AG04449 (cell line): ENCODE measurements around the gene ST6GALNAC2.

Source experiments
- CTCF ChIA-PET: fragments of 350-600 bp; formaldehyde crosslinking; extraction: SDS; loops from one replicate; lab custom pipeline; 2021; ENCODE audit warnings: antibody characterized with exemption; lab: Yijun Ruan, JAX
- POLR2A ChIA-PET: fragments of 400-600, 350-600 bp; formaldehyde crosslinking; extraction: SDS; loops from one replicate; lab custom pipeline; 2020; ENCODE audit warnings: antibody characterized with exemption, inconsistent platforms; lab: Yijun Ruan, JAX
- DNase-seq: peaks from one replicate; pipeline ENCODE4 v3.0.0-alpha.2; 2010; ENCODE audit warnings: low read depth, low spot score
- H3K4me3 ChIP-seq: 2 replicates; pipeline ENCODE4 v1.5.1; 2011; ENCODE audit warnings: low read depth, mild to moderate bottlenecking, control low read depth, low read length
- TF ChIP-seq, protein P1 (sequence below): IDR thresholded peaks from one replicate; pipeline ENCODE4 v1.5.1; 2011; ENCODE audit warnings: mild to moderate bottlenecking, moderate library complexity, low read length, control low read depth, inconsistent platforms; ENCODE audit not compliant: insufficient read depth; ENCODE audit errors: missing control alignments

ST6GALNAC2 gene

DNA sequence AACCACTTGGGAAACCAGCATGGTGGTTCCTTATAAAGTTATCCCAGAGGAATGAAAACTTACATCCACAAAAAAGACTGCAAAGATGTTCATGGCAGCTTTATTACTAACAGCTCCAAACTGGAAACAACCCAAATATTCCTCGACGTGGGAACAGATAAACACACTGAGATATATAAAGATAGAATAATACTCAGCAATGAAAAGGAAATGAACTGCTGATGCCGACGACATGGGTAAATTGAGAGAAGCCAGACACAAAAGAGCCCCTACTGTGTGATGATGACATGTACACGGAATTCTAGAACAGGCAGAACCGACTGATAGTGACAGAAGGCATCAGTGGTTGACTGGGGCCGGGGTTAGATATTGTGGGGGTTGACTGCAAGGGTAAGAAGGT, 36.1 kb downstream of the ST6GALNAC2 start:
- CTCF ChIA-PET: interaction anchor here (1.5 to 6.8 kb wide), 5 partner anchors 8 to 74 kb away, joined by 4 to 57 read pairs (median 12); partner anchors contain the start of gene PRCD

DNA sequence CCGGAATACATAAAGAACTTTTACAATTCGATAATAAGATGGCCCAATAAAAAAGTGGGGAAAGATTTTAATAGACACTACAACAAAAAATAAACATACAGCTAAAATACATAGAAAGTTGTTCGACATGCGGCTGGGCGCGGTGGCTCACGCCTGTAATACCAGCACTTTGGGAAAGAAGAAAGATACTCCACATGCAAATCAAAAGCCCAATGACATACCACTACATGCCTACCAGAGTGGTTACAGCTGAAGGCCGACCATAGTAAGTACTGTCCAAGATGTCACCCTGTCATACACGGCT, 36.5 kb downstream of the ST6GALNAC2 start:
- ChIA-PET CTCF (interaction anchor here (1.0 to 6.8 kb wide), 5 partner anchors 9 to 75 kb away, joined by 3 to 57 read pairs (median 9); no protein-coding TSS in a partner anchor), POLR2A (interaction anchor here (0.7 kb wide), 1 partner anchor 8 kb away, joined by 3 read pairs; no protein-coding TSS in a partner anchor)
- TF ChIP-seq, protein P1, sequence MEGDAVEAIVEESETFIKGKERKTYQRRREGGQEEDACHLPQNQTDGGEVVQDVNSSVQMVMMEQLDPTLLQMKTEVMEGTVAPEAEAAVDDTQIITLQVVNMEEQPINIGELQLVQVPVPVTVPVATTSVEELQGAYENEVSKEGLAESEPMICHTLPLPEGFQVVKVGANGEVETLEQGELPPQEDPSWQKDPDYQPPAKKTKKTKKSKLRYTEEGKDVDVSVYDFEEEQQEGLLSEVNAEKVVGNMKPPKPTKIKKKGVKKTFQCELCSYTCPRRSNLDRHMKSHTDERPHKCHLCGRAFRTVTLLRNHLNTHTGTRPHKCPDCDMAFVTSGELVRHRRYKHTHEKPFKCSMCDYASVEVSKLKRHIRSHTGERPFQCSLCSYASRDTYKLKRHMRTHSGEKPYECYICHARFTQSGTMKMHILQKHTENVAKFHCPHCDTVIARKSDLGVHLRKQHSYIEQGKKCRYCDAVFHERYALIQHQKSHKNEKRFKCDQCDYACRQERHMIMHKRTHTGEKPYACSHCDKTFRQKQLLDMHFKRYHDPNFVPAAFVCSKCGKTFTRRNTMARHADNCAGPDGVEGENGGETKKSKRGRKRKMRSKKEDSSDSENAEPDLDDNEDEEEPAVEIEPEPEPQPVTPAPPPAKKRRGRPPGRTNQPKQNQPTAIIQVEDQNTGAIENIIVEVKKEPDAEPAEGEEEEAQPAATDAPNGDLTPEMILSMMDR: no peak
- H3K4me3 ChIP-seq: no peak overlapping the region
- DNase-seq: no peak

More for the DNA sequence above, 36.1 kb downstream of the ST6GALNAC2 start:
- TF ChIP-seq, protein P1: no peak
- DNase-seq: no peak
- POLR2A ChIA-PET: no interaction called here
- H3K4me3 ChIP-seq: no peak overlapping the region

DNA sequence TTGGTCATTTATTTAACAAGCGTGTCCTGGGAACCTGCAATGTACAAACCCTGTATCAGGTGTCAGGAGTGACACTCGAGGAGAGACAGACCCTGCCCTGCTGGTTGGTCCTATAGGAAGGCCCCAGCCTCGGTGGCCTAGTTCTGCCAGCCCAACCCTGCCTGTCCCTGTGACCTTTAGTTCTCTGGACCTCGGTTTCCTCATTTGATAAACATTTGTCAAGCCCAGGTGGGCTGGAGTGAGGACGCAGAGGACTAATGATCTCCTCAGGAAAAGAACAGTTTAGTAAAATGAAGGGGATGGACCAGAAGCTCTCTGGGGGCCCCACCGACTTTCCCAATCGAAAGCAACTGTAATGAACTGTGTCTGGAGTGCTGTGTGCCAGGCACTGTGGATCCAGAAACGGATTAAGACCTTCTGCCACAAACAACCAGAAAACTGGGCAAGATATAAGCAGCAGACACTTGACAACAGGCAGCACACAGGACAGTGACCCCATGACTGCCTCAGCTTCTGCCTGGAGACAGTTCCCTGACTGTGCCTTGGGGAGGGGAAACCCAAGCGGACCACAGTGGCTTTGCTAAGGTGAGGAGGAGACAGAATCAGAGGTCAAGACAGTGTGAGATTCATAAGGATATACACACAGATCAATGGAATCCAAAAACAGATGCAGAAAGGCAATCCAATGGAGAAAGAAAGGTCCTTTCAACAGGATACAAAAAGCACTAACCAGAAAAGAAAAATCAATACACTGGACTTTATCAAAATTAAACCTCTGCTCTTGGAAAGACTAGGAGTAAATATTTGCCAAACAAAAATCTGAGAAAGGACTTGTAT, 37.1 kb downstream of the ST6GALNAC2 start:
- TF ChIP-seq, protein P1: no peak
- CTCF ChIA-PET: interaction anchor here (1.0 to 6.8 kb wide), 5 partner anchors 8 to 75 kb away, joined by 3 to 57 read pairs (median 9); no protein-coding TSS in a partner anchor
- DNase-seq: no peak
- POLR2A ChIA-PET: interaction anchor here (0.7 kb wide), 1 partner anchor 9 kb away, joined by 3 read pairs; no protein-coding TSS in a partner anchor
- H3K4me3 ChIP-seq: no peak overlapping the region

DNA sequence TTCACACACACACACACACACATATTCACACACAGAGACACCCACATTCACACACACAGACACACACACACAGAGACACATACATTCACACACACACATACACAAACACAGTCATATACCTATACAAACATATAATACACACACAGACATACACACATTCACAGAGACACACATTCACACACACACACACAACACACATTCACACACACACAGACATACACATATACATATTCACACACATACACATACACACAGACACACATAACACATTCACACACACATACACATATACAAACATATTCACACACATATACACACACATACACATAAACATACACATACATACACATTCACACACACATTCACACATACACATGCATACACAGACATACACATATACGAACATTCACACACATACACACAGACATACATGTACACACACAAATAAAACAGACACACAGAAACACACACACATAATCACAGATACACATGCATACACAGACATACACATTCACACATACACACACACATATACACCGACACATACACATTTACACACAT, 37.9 kb downstream of the ST6GALNAC2 start:
- H3K4me3 ChIP-seq: no peak overlapping the region
- ChIA-PET POLR2A (interaction anchor here (0.9 kb wide), 1 partner anchor 52 kb away, joined by 3 read pairs; no protein-coding TSS in a partner anchor), CTCF (interaction anchor here (0.5 to 10.2 kb wide), 10 partner anchors 10 to 181 kb away, joined by 3 to 180 read pairs (median 20); partner anchors contain the start of gene AANAT)
- TF ChIP-seq, protein P1: no peak
- no peak for DNase-seq

DNA sequence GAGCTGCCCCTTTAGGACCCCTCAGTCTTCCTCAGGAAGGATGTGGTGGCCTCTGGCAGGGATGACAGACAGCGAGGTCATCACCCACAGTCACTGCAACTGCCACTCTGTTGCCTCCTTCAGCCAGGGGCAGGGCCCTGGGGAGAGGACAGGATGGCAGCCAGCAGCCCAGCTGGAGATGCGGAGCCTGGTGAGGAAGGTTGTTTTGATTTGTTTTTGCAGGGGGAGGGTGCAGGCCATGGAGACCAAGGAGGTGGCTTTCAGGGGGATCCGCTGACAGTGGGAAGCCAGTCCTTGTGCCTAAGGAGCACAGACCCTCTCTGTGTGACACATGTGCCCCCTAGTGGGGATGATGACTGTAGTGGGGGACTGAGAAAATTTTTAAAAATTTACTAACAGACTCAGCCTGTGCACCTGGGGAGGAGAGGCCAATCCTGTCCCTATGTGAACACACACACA, 38.4 kb downstream of the ST6GALNAC2 start:
- ChIA-PET CTCF (interaction anchor here (0.5 to 10.2 kb wide), 21 partner anchors 10 to 181 kb away, joined by 3 to 180 read pairs (median 3); partner anchors contain the start of genes AANAT and CYGB), POLR2A (interaction anchor here (0.9 to 1.8 kb wide), 4 partner anchors 11 to 52 kb away, joined by 3 to 7 read pairs (median 6); no protein-coding TSS in a partner anchor)
- H3K4me3 ChIP-seq: no peak overlapping the region
- TF ChIP-seq, protein P1: peak; percentile 68
- DNase-seq: no peak
